G401 (cell line): Measurements from ENCODE around the gene TMEM184A. TPM values are rescaled to one million over a fixed set of nuclear protein-coding genes. Genes with fewer than 3 reads are reported as not detected.
A peak's percentile ranks its signal among the peaks of the same experiment; 100 is the strongest.

Experiments
- DNase-seq: peaks from one replicate; pipeline ENCODE4 v3.0.0-alpha.2; 2015; ENCODE audit warnings: low spot score
- in situ Hi-C: cut with HindIII; loops from 2 replicates; pipeline ENCODE4 v1.10.0; 2016; ENCODE audit warnings: low sequenced_read_pairs, mixed read lengths
- total RNA-seq: library from RNA; depleted of rRNA; stranded (reverse); fragments of >200 nt; shearing (Covaris generic); gene quantifications from 2 replicates; pipeline ENCODE4 v1.2.3, GENCODE V29; 2014

Gene TMEM184A
- total RNA-seq, 1 experiment from 2014 or later: 1.8 TPM

DNA sequence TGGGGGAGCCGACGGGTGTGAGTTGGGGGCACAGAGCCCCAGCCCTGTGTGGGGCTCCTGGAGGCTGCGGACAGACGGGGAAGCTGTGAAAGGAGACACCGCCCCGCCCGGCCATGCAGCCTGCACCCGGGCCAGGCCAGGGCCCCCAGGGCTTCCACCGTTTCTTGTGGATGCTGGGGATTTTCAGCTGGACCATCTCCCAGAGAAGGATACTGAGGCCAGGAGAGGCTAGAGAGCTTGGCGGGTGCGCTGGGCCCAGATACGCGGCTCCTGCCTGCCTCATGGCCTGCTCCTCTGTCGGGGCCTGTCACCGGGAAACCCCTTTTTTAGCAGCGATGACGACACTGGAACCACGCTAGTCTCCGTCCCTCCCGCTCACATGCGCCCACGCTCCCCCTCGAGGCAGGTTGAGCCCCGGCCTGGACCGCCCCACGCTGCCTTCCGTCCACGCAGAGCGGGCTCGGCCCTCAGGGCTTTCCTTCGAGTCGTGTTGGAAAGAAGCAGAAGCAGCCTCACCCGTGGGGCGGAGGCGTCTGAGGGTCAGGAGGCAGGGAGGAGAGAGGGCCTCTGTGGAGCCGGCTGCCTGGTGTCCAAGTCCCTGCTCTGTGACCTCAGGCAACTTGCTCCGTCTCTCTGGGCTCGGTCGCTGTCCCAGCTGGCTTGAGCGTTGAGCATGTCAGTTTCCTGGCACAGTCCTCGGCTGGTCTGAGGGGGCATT is 11.7 kb downstream of the TMEM184A start:
- in situ Hi-C loops: no loop called here
- no peak for DNase-seq

DNA sequence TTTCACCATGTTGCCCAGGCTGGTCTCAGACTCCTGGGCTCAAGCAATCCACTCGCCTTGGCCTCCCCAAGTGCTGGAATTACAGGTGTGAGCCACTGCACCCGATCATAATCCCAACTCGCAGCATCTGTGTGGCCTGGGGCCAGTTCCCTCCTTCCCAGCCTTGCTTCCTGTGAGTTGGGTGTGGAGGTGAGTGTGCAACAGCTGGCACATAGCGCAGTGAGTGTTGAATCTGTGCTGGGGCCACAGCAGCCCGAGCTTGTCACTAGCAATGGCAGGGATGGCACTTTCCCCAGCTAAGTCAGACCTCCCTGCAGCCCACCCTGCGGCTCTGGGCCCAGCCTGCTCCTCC is 12.2 kb downstream of the TMEM184A start:
- in situ Hi-C loops: no loop called here
- DNase-seq: no peak

- in situ Hi-C loops: no loop called here
- DNase-seq: no peak
Measured at GRCh38 chr7:1542841-1543747, 12.9 kb downstream of the TMEM184A start.

GRCh38 chr7:1542329-1542728 is 13.7 kb downstream of the TMEM184A start:
- in situ Hi-C loops: no loop called here

GRCh38 chr7:1541431-1542162 is 14.4 kb downstream of the TMEM184A start:
- DNase-seq: no peak
- in situ Hi-C loops: no loop called here

More at GRCh38 chr7:1542329-1542728, 13.7 kb downstream of the TMEM184A start:
- DNase-seq: no peak

- in situ Hi-C loops: no loop called here
Measured at GRCh38 chr7:1540776-1541271, 15.2 kb downstream of the TMEM184A start.

GRCh38 chr7:1539882-1540775 is 15.9 kb downstream of the TMEM184A start:
- in situ Hi-C loops: no loop called here
- no peak for DNase-seq

More at GRCh38 chr7:1540776-1541271, 15.2 kb downstream of the TMEM184A start:
- no peak for DNase-seq

DNA sequence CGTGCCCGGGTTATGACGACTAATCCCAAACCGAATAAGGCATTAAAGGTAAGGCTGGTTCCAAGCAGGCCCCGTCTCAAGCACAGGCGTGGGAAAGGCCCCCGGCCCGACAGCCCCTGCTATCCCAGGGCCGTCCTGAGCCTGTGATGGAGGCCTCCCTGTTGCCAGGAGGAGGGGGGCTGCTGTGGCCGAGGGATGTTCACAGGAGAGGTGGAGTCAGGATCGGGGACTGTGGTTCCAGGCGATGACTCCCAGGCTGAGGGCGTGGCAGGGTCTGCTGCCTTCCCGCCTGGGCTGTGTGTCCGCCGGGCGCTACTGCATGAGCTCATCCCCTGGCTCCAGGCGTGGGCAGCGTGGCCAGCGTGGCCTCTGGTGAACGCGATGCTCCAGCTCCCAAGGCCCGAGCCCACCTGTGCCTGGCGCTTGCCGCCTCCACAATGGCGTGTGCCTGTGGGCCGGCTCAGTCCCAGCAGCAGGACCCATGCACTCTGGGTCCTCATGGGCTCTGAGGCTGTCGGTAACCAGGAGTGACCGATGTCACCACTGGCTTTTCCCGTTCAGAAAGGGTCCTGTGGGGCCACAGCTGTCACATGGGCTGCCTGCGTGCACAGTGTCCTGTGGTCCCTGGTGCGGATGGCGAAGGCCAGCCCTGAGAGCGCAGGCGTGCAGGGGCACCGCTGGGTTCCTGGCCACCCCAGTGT is 16.7 kb downstream of the TMEM184A start:
- DNase-seq: no peak
- in situ Hi-C loops: no loop called here

GRCh38 chr7:1538544-1539180 is 17.3 kb downstream of the TMEM184A start:
- in situ Hi-C loops: no loop called here
- no peak for DNase-seq

DNA sequence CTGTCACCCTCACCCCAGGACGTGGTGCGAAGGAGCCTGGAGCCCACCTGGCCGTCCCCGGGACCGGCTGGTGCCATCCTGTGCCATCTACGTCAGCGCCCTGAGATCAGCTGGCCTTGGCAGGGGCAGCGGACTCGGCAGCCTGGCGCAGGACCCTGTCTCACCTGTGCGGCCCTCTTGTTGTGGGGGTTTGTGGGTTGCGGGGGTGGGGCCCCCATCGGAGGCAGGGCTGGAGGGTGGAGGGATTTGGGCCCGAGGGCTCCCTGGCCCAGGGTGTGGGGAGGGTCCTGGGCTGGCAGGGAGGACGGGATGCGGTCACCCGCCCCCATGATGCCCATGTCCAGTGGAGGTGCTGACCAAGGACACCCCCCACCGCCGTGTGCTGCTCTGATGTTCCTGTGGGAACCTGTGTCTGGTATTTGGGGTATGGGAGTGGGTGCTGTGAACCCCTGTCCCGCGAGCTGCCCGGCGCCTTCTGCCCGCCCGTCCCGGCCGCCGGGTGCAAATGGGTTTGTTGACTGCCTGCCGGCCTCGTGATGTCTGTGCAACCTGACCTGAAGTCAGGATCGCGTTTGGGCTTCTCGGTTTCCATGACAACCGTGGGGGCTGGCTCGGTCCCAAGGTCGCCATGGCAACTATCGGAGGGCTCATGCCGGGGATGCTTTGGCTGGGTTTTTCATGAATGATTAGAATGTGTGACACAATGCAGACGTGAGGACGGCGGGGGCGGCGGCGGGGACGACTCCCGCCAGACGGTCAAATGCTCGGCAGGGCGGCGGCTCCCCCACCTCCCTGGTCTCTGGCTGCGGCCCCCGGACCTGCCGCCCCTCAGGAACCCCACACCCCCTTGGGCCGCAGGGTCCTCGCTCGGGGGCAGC is 18.2 kb downstream of the TMEM184A start:
- in situ Hi-C loops: no loop called here
- peak; percentile 93 for DNase-seq

- in situ Hi-C loops: no loop called here
- DNase-seq: peak; percentile 33
Measured at GRCh38 chr7:1536743-1537534, 19.1 kb downstream of the TMEM184A start.

DNA sequence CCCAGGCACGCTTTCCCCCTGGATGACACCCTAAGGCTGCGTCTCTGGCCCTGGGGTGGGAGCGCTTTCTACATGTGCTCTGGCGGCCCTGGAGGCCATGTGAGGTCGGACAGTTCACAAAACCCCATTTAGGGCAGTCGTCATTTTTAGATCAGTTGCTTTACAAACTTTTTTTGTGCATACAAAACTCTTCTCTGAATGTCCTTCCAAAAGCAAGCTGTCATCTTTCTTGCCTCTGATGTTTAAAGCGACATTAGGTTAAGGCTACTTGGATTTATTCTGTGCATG is 19.6 kb downstream of the TMEM184A start:
- no peak for DNase-seq
- in situ Hi-C loops: no loop called here

DNA sequence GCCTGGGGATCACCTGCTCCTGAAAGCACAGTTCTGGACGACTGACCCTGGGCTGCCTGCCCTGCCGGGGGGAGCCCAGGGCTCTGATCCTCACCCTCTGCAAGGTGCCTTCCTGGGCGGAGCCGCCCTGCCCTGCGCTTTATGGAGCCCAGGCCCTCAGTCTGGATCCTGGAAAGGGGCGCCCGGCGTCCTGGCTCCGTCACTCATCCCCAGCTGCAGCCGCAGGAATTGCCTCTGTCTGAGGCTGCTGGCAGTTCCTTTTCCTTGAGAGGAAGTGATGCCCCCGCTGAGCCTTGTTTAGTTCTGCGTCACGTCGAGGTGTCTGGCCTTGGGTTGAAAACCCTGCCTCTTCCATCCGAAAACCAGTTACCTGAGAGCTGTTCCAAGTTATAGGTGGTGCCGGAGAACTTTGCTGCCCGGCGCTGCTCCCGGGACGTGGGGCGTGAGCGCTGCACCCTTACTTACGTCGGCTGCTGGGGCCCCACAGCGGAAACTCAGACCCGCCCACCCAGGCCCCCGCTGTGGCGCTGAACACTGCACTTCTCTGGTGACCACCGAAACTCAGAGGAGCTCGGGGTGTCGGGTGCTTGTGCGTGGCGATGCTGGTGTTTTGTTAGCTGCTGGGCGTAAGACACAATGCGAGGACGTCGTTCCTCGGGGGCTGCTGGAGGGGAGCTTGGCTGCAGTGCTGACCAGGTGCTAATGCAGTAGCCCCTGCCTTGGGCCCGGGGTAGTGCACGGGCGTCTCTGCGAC is 20.1 kb downstream of the TMEM184A start:
- no peak for DNase-seq
- in situ Hi-C loops: no loop called here

DNA sequence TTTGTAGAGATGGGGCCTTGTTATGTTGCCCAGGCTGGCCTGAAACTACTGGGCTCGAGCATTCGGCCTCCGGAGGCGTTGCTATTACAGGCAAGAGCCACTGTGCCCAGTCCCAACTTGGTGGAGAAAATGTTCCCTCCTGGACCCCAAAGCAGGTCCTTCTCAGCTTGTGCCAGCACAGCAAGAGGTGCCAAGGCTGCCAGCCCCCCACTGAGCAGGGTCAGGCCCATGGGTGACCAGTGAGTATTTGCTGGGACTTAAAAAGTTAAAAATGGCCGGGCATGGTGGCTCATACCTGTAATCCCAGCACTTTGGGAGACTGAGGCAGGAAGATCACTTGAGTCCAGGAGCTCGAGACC is 20.9 kb downstream of the TMEM184A start:
- in situ Hi-C loops: no loop called here
- DNase-seq: no peak

- no peak for DNase-seq
- in situ Hi-C loops: no loop called here
Measured at GRCh38 chr7:1534330-1535099, 21.5 kb downstream of the TMEM184A start.
